SH-SY5Y (cell line): ENCODE measurements around the gene GPX5.

Experiments
- GATA2 ChIP-seq: IDR thresholded peaks from 2 replicates; pipeline ENCODE4 v1.6.1; 2011; ENCODE audit warnings: mild to moderate bottlenecking, low read depth, low read length
- GATA3 ChIP-seq: IDR thresholded peaks from 2 replicates; pipeline ENCODE4 v1.6.1; 2011; ENCODE audit warnings: low read depth, mild to moderate bottlenecking, low read length, moderate library complexity

GRCh38 chr6:28542440-28543296, 17.0 kb downstream of the GPX5 start:
- TF ChIP-seq GATA2 (no peak), GATA3 (no peak)
